GM23248 (cell line): ENCODE measurements around the gene CNIH1.
"Not testable (repeated sequence)": the region's sequence is repeated elsewhere in the genome, so short reads cannot be mapped to it uniquely, and the experiment has no call there.

Source experiments
- EZH2 ChIP-seq: fragments of 200-600 bp; sonication (generic); IDR thresholded peaks from 2 replicates; pipeline ENCODE4 v1.6.1; 2018; ENCODE audit warnings: antibody characterized with exemption, mild to moderate bottlenecking; ENCODE audit not compliant: insufficient read depth, poor library complexity, severe bottlenecking
- EZH2phosphoT487 ChIP-seq: fragments of 200-600 bp; sonication (generic); IDR thresholded peaks from 2 replicates; pipeline ENCODE4 v1.6.1; 2018; ENCODE audit warnings: antibody characterized with exemption, moderate library complexity, mild to moderate bottlenecking, low read depth; ENCODE audit not compliant: insufficient read depth

- TF ChIP-seq EZH2, EZH2phosphoT487: not testable (repeated sequence)
Observed at GRCh38 chr14:54380558-54380957, 60.6 kb downstream of the CNIH1 start.
